Neutrophil (primary cell): ENCODE measurements around the gene CD7.

ENCODE experiments used
- H3K27ac ChIP-seq: fragments of 200-600 bp; sonication (generic); 2 replicates; pipeline ENCODE4 v1.5.1; 2016; ENCODE audit warnings: mild to moderate bottlenecking, moderate library complexity
- H3K27me3 ChIP-seq: fragments of 200-600 bp; sonication (generic); 2 replicates; pipeline ENCODE4 v1.6.0; 2016; ENCODE audit warnings: mild to moderate bottlenecking
- H3K36me3 ChIP-seq: fragments of 200-600 bp; sonication (generic); 2 replicates; pipeline ENCODE4 v1.5.1; 2017
- H3K4me1 ChIP-seq, 2 experiments: fragments of 200-600 bp in 1 of 2; sonication (generic) in 1 of 2; 1 replicate in 1 of 2; 2 replicates in 1 of 2; pipeline versions ENCODE4 v1.5.1 to v1.6.1; 2013 to 2016; ENCODE audit warnings: low read depth in 1 of 2, low read length in 1 of 2, mild to moderate bottlenecking in 1 of 2, moderate library complexity in 1 of 2; ENCODE audit not compliant: control insufficient read depth in 1 of 2, insufficient read depth in 1 of 2
- H3K4me3 ChIP-seq, 2 experiments: fragments of 200-600 bp in 1 of 2; sonication (generic) in 1 of 2; 1 replicate in 1 of 2; 2 replicates in 1 of 2; pipeline ENCODE4 v1.5.1; 2013 to 2016; ENCODE audit warnings: low read depth in 1 of 2, low read length in 1 of 2, mild to moderate bottlenecking in 1 of 2, moderate library complexity in 1 of 2
- H3K9me3 ChIP-seq: fragments of 200-600 bp; sonication (generic); 2 replicates; pipeline ENCODE4 v1.5.1; 2016
- CTCF ChIP-seq: fragments of 200-600 bp; sonication (generic); IDR thresholded peaks from 2 replicates; pipeline ENCODE4 v1.5.1; 2016; ENCODE audit warnings: antibody characterized with exemption

CD7 gene

GRCh38 chr17:82344175-82344907, 26.9 kb upstream of the CD7 start:
- Histone ChIP-seq H3K4me1 (peaks cover 0 to 6% of the 10 kb centered on the region in 2 experiments), H3K27ac (no peak overlapping the region), H3K36me3 (no peaks in the 10 kb centered on the region), H3K27me3 (peaks cover 24% of the 10 kb centered on the region), H3K9me3 (no peaks in the 10 kb centered on the region), H3K4me3 (no peak overlapping the region)
- no peak for TF ChIP-seq CTCF

GRCh38 chr17:82343560-82343959, 26.2 kb upstream of the CD7 start:
- Histone ChIP-seq H3K4me3 (no peak overlapping the region), H3K36me3 (no peaks in the 10 kb centered on the region), H3K27ac (no peak overlapping the region), H3K9me3 (no peaks in the 10 kb centered on the region), H3K4me1 (peaks cover 0 to 6% of the 10 kb centered on the region in 2 experiments), H3K27me3 (peaks cover 24% of the 10 kb centered on the region)
- no peak for TF ChIP-seq CTCF

GRCh38 chr17:82342361-82343079, 25.1 kb upstream of the CD7 start:
- no peak overlapping the region for H3K27ac ChIP-seq
- H3K4me3 ChIP-seq: no peak overlapping the region
- no peaks in the 10 kb centered on the region for H3K36me3 ChIP-seq
- TF ChIP-seq CTCF: no peak
- peaks cover 0 to 6% of the 10 kb centered on the region in 2 experiments for H3K4me1 ChIP-seq
- peaks cover 25% of the 10 kb centered on the region for H3K27me3 ChIP-seq
- H3K9me3 ChIP-seq: no peaks in the 10 kb centered on the region

GRCh38 chr17:82339634-82340580, 22.5 kb upstream of the CD7 start:
- Histone ChIP-seq H3K36me3 (no peaks in the 10 kb centered on the region), H3K27ac (no peak overlapping the region), H3K4me3 (no peak overlapping the region), H3K4me1 (peaks cover 5 to 6% of the 10 kb centered on the region in 2 experiments), H3K9me3 (no peaks in the 10 kb centered on the region), H3K27me3 (peaks cover 29% of the 10 kb centered on the region)
- no peak for TF ChIP-seq CTCF

- no peak overlapping the region for H3K27ac ChIP-seq
- no peaks in the 10 kb centered on the region for H3K36me3 ChIP-seq
- no peaks in the 10 kb centered on the region for H3K9me3 ChIP-seq
- no peak overlapping the region for H3K4me3 ChIP-seq
- no peak for TF ChIP-seq CTCF
- peaks cover 13 to 14% of the 10 kb centered on the region in 2 experiments for H3K4me1 ChIP-seq
- peaks cover 29% of the 10 kb centered on the region for H3K27me3 ChIP-seq
Observed at GRCh38 chr17:82338858-82339633, 21.6 kb upstream of the CD7 start.
